Thymus (tissue), 11 donors: ENCODE results near the gene ATG12. TPM values are rescaled to one million over a fixed set of nuclear protein-coding genes. Genes with fewer than 3 reads are reported as not detected.
A peak's percentile ranks its signal among the peaks of the same experiment; 100 is the strongest.
"Not testable (repeated sequence)": the region's sequence is repeated elsewhere in the genome, so short reads cannot be mapped to it uniquely, and the experiment has no call there.

Experiments used
- DNase-seq, 9 donors: peaks; one replicate each; pipeline ENCODE4 v3.0.0-alpha.2; 2013; ENCODE audit warnings: low spot score in 9 of 9, low read depth in 6 of 9, missing footprints in 1 of 9
- H3K27ac ChIP-seq, 2 donors: one replicate each; pipeline ENCODE4 v1.5.1; 2013; ENCODE audit warnings: control low read depth in 1 of 2, low read depth in 1 of 2, low read length in 1 of 2, mild to moderate bottlenecking in 1 of 2, moderate library complexity in 1 of 2
- H3K27me3 ChIP-seq, 2 donors: one replicate each; pipeline ENCODE4 v1.5.1; 2013; ENCODE audit warnings: low read length in 1 of 2; ENCODE audit not compliant: control insufficient read depth in 2 of 2, insufficient read depth in 1 of 2
- H3K36me3 ChIP-seq, 2 donors: one replicate each; pipeline ENCODE4 v1.5.1; 2013; ENCODE audit warnings: low read length in 1 of 2, mild to moderate bottlenecking in 1 of 2, moderate library complexity in 1 of 2; ENCODE audit not compliant: control insufficient read depth in 2 of 2, insufficient read depth in 2 of 2
- H3K4me1 ChIP-seq, 2 donors: one replicate each; pipeline ENCODE4 v1.5.1; 2013; ENCODE audit warnings: low read length in 2 of 2; ENCODE audit not compliant: control insufficient read depth in 2 of 2, insufficient read depth in 2 of 2
- H3K4me3 ChIP-seq, 2 donors: one replicate each; pipeline ENCODE4 v1.5.1; 2013; ENCODE audit warnings: low read length in 2 of 2, control low read depth in 1 of 2, mild to moderate bottlenecking in 1 of 2
- H3K9me3 ChIP-seq, 2 donors: one replicate each; pipeline ENCODE4 v1.5.1; 2013; ENCODE audit warnings: low read length in 1 of 2, mild to moderate bottlenecking in 1 of 2; ENCODE audit not compliant: control insufficient read depth in 2 of 2, insufficient read depth in 1 of 2
- WGBS: extraction: QIAGEN DNeasy Blood & Tissue Kit; methylation state at CpG from one replicate; pipeline ENCODE4 v1.1.7; 2013; 5-methylcytosine and 5-hydroxymethylcytosine counted together
- polyA plus RNA-seq: library from polyadenylated mRNA; stranded (reverse); fragments of 200-250 nt; gene quantifications from one replicate; pipeline ENCODE4 v1.2.3, GENCODE V29; 2013
- total RNA-seq: library from RNA; stranded (reverse); fragments of 120-200 nt; gene quantifications from one replicate; pipeline ENCODE4 v1.2.4, GENCODE V29; 2013
- donor health status: healthy.

ATG12 gene
- total and polyA plus RNA-seq, 2 donors: 52.9 to 58.1 TPM

GRCh38 chr5:115835481-115835880, 5.9 kb downstream of the ATG12 start:
- DNase-seq: no peak
- peaks cover 7 to 51% of the 10 kb centered on the region in 2 donors for H3K36me3 ChIP-seq
- no peak overlapping the region for H3K27ac ChIP-seq
- over 99% methylated on average over 4 of the region's 4 CpGs for WGBS
- no peak overlapping the region for H3K4me3 ChIP-seq
- H3K27me3 ChIP-seq: no peaks in the 10 kb centered on the region
- no peaks in the 10 kb centered on the region for H3K9me3 ChIP-seq
- H3K4me1 ChIP-seq: peaks cover 9 to 11% of the 10 kb centered on the region in 2 donors

- Histone ChIP-seq H3K27me3 (no peaks in the 10 kb centered on the region), H3K9me3 (no peaks in the 10 kb centered on the region), H3K27ac (no peak overlapping the region), H3K4me1 (no peaks in the 10 kb centered on the region), H3K36me3 (peaks cover 7 to 51% of the 10 kb centered on the region in 2 donors), H3K4me3 (no peak overlapping the region)
- 58% methylated on average over 2 of the region's 2 CpGs for WGBS
- peak in 1 of 9 donors; percentile 46 for DNase-seq
Measured at GRCh38 chr5:115831163-115831768, 10.1 kb downstream of the ATG12 start.

- H3K36me3 ChIP-seq: peaks cover 0 to 40% of the 10 kb centered on the region in 2 donors
Measured at GRCh38 chr5:115829913-115830312, 11.5 kb downstream of the ATG12 start.

GRCh38 chr5:115825948-115826347, 15.4 kb downstream of the ATG12 start:
- DNase-seq: no peak
- Histone ChIP-seq H3K27me3 (no peaks in the 10 kb centered on the region), H3K36me3 (peaks cover 0 to 18% of the 10 kb centered on the region in 2 donors), H3K9me3 (no peaks in the 10 kb centered on the region), H3K4me1 (no peaks in the 10 kb centered on the region), H3K27ac (no peak overlapping the region), H3K4me3 (no peak overlapping the region)
- WGBS: 98% methylated on average over 4 of the region's 4 CpGs

More at GRCh38 chr5:115829913-115830312, 11.5 kb downstream of the ATG12 start:
- H3K4me1 ChIP-seq: no peaks in the 10 kb centered on the region
- no peak overlapping the region for H3K27ac ChIP-seq
- no peak overlapping the region for H3K4me3 ChIP-seq
- no peaks in the 10 kb centered on the region for H3K9me3 ChIP-seq
- no peak for DNase-seq
- 99% methylated on average over 5 of the region's 5 CpGs for WGBS
- no peaks in the 10 kb centered on the region for H3K27me3 ChIP-seq

- H3K27ac ChIP-seq, H3K27me3 ChIP-seq, H3K4me3 ChIP-seq, H3K9me3 ChIP-seq, DNase-seq, H3K4me1 ChIP-seq: not testable (repeated sequence)
- H3K36me3 ChIP-seq: peaks cover 0 to 12% of the 10 kb centered on the region in 2 donors
- WGBS: 100% methylated on average over 1 of the region's 1 CpG
Measured at GRCh38 chr5:115824983-115825382, 16.4 kb downstream of the ATG12 start.

GRCh38 chr5:115820846-115821245, 20.5 kb downstream of the ATG12 start:
- Histone ChIP-seq H3K4me3 (no peak overlapping the region), H3K27ac (no peak overlapping the region), H3K4me1 (peaks cover 0 to 9% of the 10 kb centered on the region in 2 donors), H3K9me3 (no peaks in the 10 kb centered on the region), H3K27me3 (peaks cover 17 to 40% of the 10 kb centered on the region in 2 donors), H3K36me3 (no peaks in the 10 kb centered on the region)
- WGBS: 94% methylated on average over 1 of the region's 1 CpG
- DNase-seq: no peak

GRCh38 chr5:115818821-115819220, 22.5 kb downstream of the ATG12 start:
- Histone ChIP-seq H3K27ac (no peak overlapping the region), H3K4me3 (no peak overlapping the region), H3K4me1 (peaks cover 0 to 13% of the 10 kb centered on the region in 2 donors), H3K36me3 (no peaks in the 10 kb centered on the region), H3K9me3 (no peaks in the 10 kb centered on the region), H3K27me3 (peaks cover 33 to 60% of the 10 kb centered on the region in 2 donors)
- DNase-seq: no peak
- WGBS: 97% methylated on average over 18 of the region's 18 CpGs

GRCh38 chr5:115817386-115817785, 24.0 kb downstream of the ATG12 start:
- no peak overlapping the region for H3K4me3 ChIP-seq
- no peak for DNase-seq
- H3K36me3 ChIP-seq: no peaks in the 10 kb centered on the region
- no peak overlapping the region for H3K27ac ChIP-seq
- WGBS: 93% methylated on average over 7 of the region's 7 CpGs
- no peaks in the 10 kb centered on the region for H3K9me3 ChIP-seq
- H3K4me1 ChIP-seq: peaks cover 0 to 13% of the 10 kb centered on the region in 2 donors
- peaks cover 37 to 67% of the 10 kb centered on the region in 2 donors for H3K27me3 ChIP-seq

- H3K36me3 ChIP-seq: no peaks in the 10 kb centered on the region
- DNase-seq: peak in 1 of 9 donors; percentile 31
- no peaks in the 10 kb centered on the region for H3K9me3 ChIP-seq
- peaks cover 37 to 69% of the 10 kb centered on the region in 2 donors for H3K27me3 ChIP-seq
- peaks cover 0 to 13% of the 10 kb centered on the region in 2 donors for H3K4me1 ChIP-seq
- H3K4me3 ChIP-seq: peak within 1 kb of the TSS; percentile 25 to 27
- 2% methylated on average over 69 of the region's 69 CpGs for WGBS
- H3K27ac ChIP-seq: no peak within 1 kb of the TSS
Measured at GRCh38 chr5:115816226-115817081, 24.9 kb downstream of the ATG12 start, which contains the start of gene CDO1. Gene CDO1, minus strand, starts transcription at chr5:115816659. Its CDS starts 262 bp downstream, at chr5:115816397.
